K562 (cell line): ENCODE data around the gene NEMP2. TPM values are rescaled to one million over a fixed set of nuclear protein-coding genes. Genes with fewer than 3 reads are reported as not detected.
A peak's percentile ranks its signal among the peaks of the same experiment; 100 is the strongest.

Source experiments
- ATAC-seq: fragments of 200-7000 bp; cut with Tn5 transposase; 3 replicates; pipeline ENCODE4 v1.9.1; 2020; ENCODE audit warnings: moderate library complexity
- BruUV-seq: library from RNA; stranded (reverse); fragments of 400-500 nt; replicated peaks from 2 replicates; lab custom pipeline; 2021; lab: Mats Ljungman, UMichigan
- CTCF ChIA-PET: fragments of 300-600 bp; formaldehyde crosslinking; extraction: SDS; loops from one replicate; lab custom pipeline; 2021; ENCODE audit warnings: low intra/inter-chr PET ratio; lab: Yijun Ruan, JAX
- POLR2A ChIA-PET: fragments of 300-600, 350-650 bp; sonication (Branson Sonifier 250); formaldehyde crosslinking; extraction: SDS; loops from one replicate; lab custom pipeline; 2021; ENCODE audit warnings: antibody characterized with exemption, inconsistent platforms; lab: Yijun Ruan, JAX
- DNase-seq, 4 experiments: peaks; one replicate each; pipeline versions ENCODE4 v3.0.0 to v3.0.0-alpha.2; 2011 to 2018; ENCODE audit warnings: low spot score in 3 of 4, mixed read lengths in 3 of 4; ENCODE audit errors: extremely low read depth in 1 of 4
- FAIRE-seq: peaks from 2 replicates; lab custom pipeline; 2011; peaks lifted over from hg19 to GRCh38; lab: Jason Lieb, UNC
- H2AFZ ChIP-seq: 2 replicates; pipeline ENCODE4 v1.6.0; 2011; ENCODE audit warnings: low read depth, low read length, control low read depth, inconsistent platforms
- H3K27ac ChIP-seq: fragments of 200-600 bp; 3 replicates; pipeline ENCODE4 v1.8.0; 2011; ENCODE audit warnings: low read depth, mild to moderate bottlenecking, control low read depth, inconsistent platforms, low read length, moderate library complexity, mixed read lengths; ENCODE audit errors: extremely low read depth
- H3K27me3 ChIP-seq, 2 experiments: fragments of 300-600 bp in 1 of 2; 2 replicates in 1 of 2; 3 replicates in 1 of 2; pipeline versions ENCODE4 v1.6.0 to v1.8.0; 2011; ENCODE audit warnings: inconsistent platforms in 2 of 2, low read length in 2 of 2, mild to moderate bottlenecking in 1 of 2, mixed read lengths in 1 of 2, moderate library complexity in 1 of 2; ENCODE audit not compliant: control insufficient read depth in 2 of 2, insufficient read depth in 2 of 2
- H3K36me3 ChIP-seq: fragments of 300-600 bp; 3 replicates; pipeline ENCODE4 v1.8.0; 2011; ENCODE audit warnings: mild to moderate bottlenecking, low read length, inconsistent platforms; ENCODE audit not compliant: control insufficient read depth, insufficient read depth
- H3K4me1 ChIP-seq, 2 experiments: fragments of 200-600 bp in 1 of 2; replicated peaks in 1 of 2; 2 replicates in 1 of 2; 3 replicates in 1 of 2; pipeline versions ENCODE4 v1.5.1 to v1.8.0; 2011; ENCODE audit warnings: inconsistent platforms in 2 of 2, low read length in 2 of 2, mild to moderate bottlenecking in 1 of 2, mixed read lengths in 1 of 2, moderate library complexity in 1 of 2; ENCODE audit not compliant: control insufficient read depth in 2 of 2, insufficient read depth in 2 of 2
- H3K4me2 ChIP-seq: 2 replicates; pipeline ENCODE4 v1.6.1; 2011; ENCODE audit warnings: low read length, control low read depth, inconsistent platforms, mixed read lengths; ENCODE audit not compliant: insufficient read depth
- H3K4me3 ChIP-seq: fragments of 200-600 bp; sonication (generic), shearing (Covaris generic); 2 replicates; pipeline ENCODE4 v1.5.1; 2016; ENCODE audit warnings: control low read depth, inconsistent platforms
- H3K79me2 ChIP-seq: fragments of 200-600 bp; 3 replicates; pipeline ENCODE4 v1.8.0; 2011; ENCODE audit warnings: low read length, inconsistent platforms; ENCODE audit not compliant: control insufficient read depth, insufficient read depth
- H3K9ac ChIP-seq, 2 experiments: 2 replicates each; pipeline versions ENCODE4 v1.6.0 to v1.6.1; 2011; ENCODE audit warnings: low read depth in 2 of 2, low read length in 2 of 2, control low read depth in 1 of 2, inconsistent platforms in 1 of 2, mild to moderate bottlenecking in 1 of 2, mixed read lengths in 1 of 2; ENCODE audit not compliant: insufficient read depth in 1 of 2
- H3K9me1 ChIP-seq: one replicate; pipeline ENCODE4 v1.6.0; 2011; ENCODE audit warnings: inconsistent platforms, mild to moderate bottlenecking, low read length, moderate library complexity; ENCODE audit not compliant: control insufficient read depth, insufficient read depth
- H3K9me3 ChIP-seq: replicated peaks from 2 replicates; pipeline ENCODE4 v1.5.1; 2011; ENCODE audit warnings: low read depth, low read length, inconsistent platforms; ENCODE audit not compliant: control insufficient read depth, insufficient read depth
- H4K20me1 ChIP-seq: replicated peaks from 2 replicates; pipeline ENCODE4 v1.6.1; 2011; ENCODE audit warnings: low read length, inconsistent platforms, mixed read lengths; ENCODE audit not compliant: control insufficient read depth, insufficient read depth
- AFF4 ChIP-seq: sonication (generic); formaldehyde crosslinking; IDR thresholded peaks from 2 replicates; pipeline ENCODE4 v1.8.0; 2023; ENCODE audit warnings: mild to moderate bottlenecking, missing genetic modification reagents
- CCNT2 ChIP-seq: IDR thresholded peaks from 2 replicates; pipeline ENCODE4 v1.6.1; 2011; ENCODE audit warnings: borderline replicate concordance, low read depth, mild to moderate bottlenecking, moderate library complexity, mixed read lengths, low read length; ENCODE audit not compliant: insufficient read length; ENCODE audit errors: extremely low read depth
- CHD4 ChIP-seq: fragments of 200-600 bp; sonication (generic); IDR thresholded peaks from 3 replicates; pipeline ENCODE4 v1.6.1; 2012; ENCODE audit warnings: low read depth, mild to moderate bottlenecking, mixed read lengths, low read length, inconsistent platforms; ENCODE audit not compliant: insufficient read depth, insufficient replicate concordance, poor library complexity, severe bottlenecking
- EP300 ChIP-seq: IDR thresholded peaks from 2 replicates; pipeline ENCODE4 v1.6.1; 2012; ENCODE audit warnings: low read length, improper control_type of control experiment
- HDAC3 ChIP-seq: fragments of 450-650 bp; IDR thresholded peaks from 2 replicates; pipeline ENCODE4 v1.6.1; 2018; ENCODE audit warnings: borderline replicate concordance, mild to moderate bottlenecking, moderate library complexity; ENCODE audit not compliant: partially characterized antibody
- HNRNPH1 ChIP-seq: fragments of 200-400 bp; formaldehyde crosslinking; optimal IDR thresholded peaks from 2 replicates; pipeline ENCODE3; 2017; ENCODE audit warnings: low read depth, mild to moderate bottlenecking, low read length, moderate library complexity
- LCOR ChIP-seq: sonication (generic); formaldehyde crosslinking; IDR thresholded peaks from 2 replicates; pipeline ENCODE4 v1.8.0; 2022; ENCODE audit warnings: mild to moderate bottlenecking, missing genetic modification reagents
- RCOR1 ChIP-seq, 2 experiments: IDR thresholded peaks; 2 replicates each; pipeline ENCODE4 v1.6.1; 2012; ENCODE audit warnings: low read depth in 2 of 2, low read length in 2 of 2, borderline replicate concordance in 1 of 2, improper control_type of control experiment in 1 of 2
- RUNX1 ChIP-seq: sonication (generic); IDR thresholded peaks from 2 replicates; pipeline ENCODE4 v1.6.1; 2016; ENCODE audit warnings: antibody characterized with exemption, low read depth
- SREBF1 ChIP-seq: fragments of 150-350 bp; IDR thresholded peaks from 2 replicates; pipeline ENCODE4 v1.6.1; 2014; ENCODE audit warnings: antibody characterized with exemption, low read depth, low read length, borderline replicate concordance
- SRF ChIP-seq, 2 experiments: fragments of 250-450, 450-650 bp in 1 of 2; sonication (Bioruptor Pico) in 1 of 2; sonication (generic) in 1 of 2; formaldehyde crosslinking; IDR thresholded peaks; 2 replicates each; pipeline versions ENCODE4 v1.5.0 to v1.5.1; 2020 to 2022; ENCODE audit warnings: mild to moderate bottlenecking in 1 of 2, missing genetic modification reagents in 1 of 2
- TAL1 ChIP-seq: fragments of 450-650 bp; IDR thresholded peaks from 2 replicates; pipeline ENCODE4 v1.6.1; 2016; ENCODE audit warnings: mild to moderate bottlenecking
- TCF3 ChIP-seq: sonication (generic); formaldehyde crosslinking; IDR thresholded peaks from 2 replicates; pipeline ENCODE4 v1.4.0; 2020; ENCODE audit warnings: mild to moderate bottlenecking, missing genetic modification reagents
- ZNF253 ChIP-seq: fragments of 250-450 bp; sonication (Bioruptor Pico); conservative IDR thresholded peaks from 2 replicates; pipeline ENCODE4 v1.6.1; 2021; ENCODE audit warnings: mild to moderate bottlenecking
- ZNF316 ChIP-seq: fragments of 450-650 bp; IDR thresholded peaks from 2 replicates; pipeline ENCODE4 v1.6.1; 2016
- ZNF384 ChIP-seq: IDR thresholded peaks from 2 replicates; pipeline ENCODE4 v1.6.1; 2012; ENCODE audit warnings: low read depth, low read length, improper control_type of control experiment
- ZNF408 ChIP-seq: fragments of 250-450 bp; sonication (Bioruptor Pico); IDR thresholded peaks from 2 replicates; pipeline ENCODE4 v1.4.0; 2020; ENCODE audit warnings: low read depth, mild to moderate bottlenecking, moderate library complexity
- ZNF551 ChIP-seq: fragments of 250-450 bp; sonication (Bioruptor Pico); IDR thresholded peaks from 2 replicates; pipeline ENCODE4 v1.5.0; 2021; ENCODE audit warnings: mild to moderate bottlenecking, moderate library complexity
- WGBS: fragments of 100-300 bp; shearing (Covaris generic); methylation state at CpG from one replicate; pipeline ENCODE4 v1.1.6; 2016; ENCODE audit warnings: low coverage, mixed read lengths; ENCODE audit not compliant: insufficient coverage; ENCODE audit errors: missing lambda C conversion rate; 5-methylcytosine and 5-hydroxymethylcytosine counted together
- in situ Hi-C: fragments of 300-500 bp; cut with MboI; formaldehyde crosslinking; loops from 4 replicates; pipeline ENCODE4 v1.15.0; 2018; ENCODE audit warnings: inconsistent platforms, mixed read lengths
- intact Hi-C: fragments of 100-400 bp; cut with micrococcal nuclease; formaldehyde crosslinking; loops from 2 replicates; pipeline ENCODE4 v1.14.2; 2022
- polyA plus RNA-seq, 8 experiments: library from polyadenylated mRNA; depleted of rRNA in 4 of 8; stranded (reverse) in 5 of 8; unstranded in 3 of 8; fragments of >200 nt; fragmentation: Nextera tagmentation in 2 of 8; fragmentation: Illumina TruSeq in 1 of 8; extraction: Ambion mirVana in 2 of 8; extraction: Trizol in 1 of 8; gene quantifications; 2 replicates each; pipeline versions ENCODE4 v1.2.1 to v1.2.3, GENCODE V29; 2011 to 2014; ENCODE audit warnings: inconsistent platforms in 1 of 8, missing spikeins in 1 of 8
- total RNA-seq, 7 experiments: library from RNA; depleted of rRNA in 6 of 7; stranded (reverse); fragments of >200 nt in 6 of 7; fragmentation: Illumina TruSeq in 2 of 7; extraction: Trizol in 2 of 7; gene quantifications; 2 replicates each; pipeline versions ENCODE4 v1.2.1 to v1.2.3, GENCODE V29; 2011 to 2021; ENCODE audit warnings: low replicate concordance in 1 of 7

The NEMP2 gene
- total and polyA plus RNA-seq, 9 of the 15 experiments (the other 6 are each of a cell fraction or from before 2014, with no cell fraction given): 0.32 to 3.0 (median 1.7) TPM

GRCh38 chr2:190579915-190580846, 45.7 kb upstream of the NEMP2 start:
- Histone ChIP-seq H4K20me1 (no peaks in the 10 kb centered on the region), H3K27ac (peak overlapping the region; percentile 72), H2AFZ (peak overlapping the region; percentile 69), H3K4me1 (peaks cover 4 to 58% of the 10 kb centered on the region in 2 experiments; a peak in 4 of 5 replicates), H3K4me3 (no peak overlapping the region), H3K9me3 (no peaks in the 10 kb centered on the region; the same call in 1 of the 2 replicates), H3K9me1 (no peaks in the 10 kb centered on the region), H3K36me3 (no peaks in the 10 kb centered on the region), H3K79me2 (no peaks in the 10 kb centered on the region), H3K27me3 (no peaks in the 10 kb centered on the region), H3K4me2 (peak overlapping the region; percentile 67), H3K9ac (peak overlapping the region; percentile 14 to 62; a peak in 3 of 4 replicates)
- intact Hi-C loops: loop anchor here (5.0 kb wide), 1 partner anchor 48 kb away; the partner anchor contains the start of gene NEMP2
- DNase-seq (peak in 2 of 4 experiments; percentile 70 to 80), ATAC-seq (peak; percentile 68), FAIRE-seq (peak; percentile 81)
- in situ Hi-C loops: no loop called here
- ChIA-PET POLR2A (interaction anchor here (1.7 kb wide), 1 partner anchor 8 kb away, joined by 4 read pairs; no protein-coding TSS in a partner anchor), CTCF (no interaction called here)
- WGBS: 2% methylated on average over 6 of the region's 7 CpGs
- no TSS peak for BruUV-seq
- TF ChIP-seq EP300: peak; percentile 93
- TF ChIP-seq SRF (CRISPR knock-in tag; IDR thresholded peaks at IDR 0.05): no peak
- TF ChIP-seq TAL1: peak; percentile 79
- TF ChIP-seq RCOR1 (IDR thresholded peaks at IDR 0.05; ENCODE audit: borderline replicate concordance in 1 of 2, low read depth in 2 of 2, low read length in 2 of 2): 0 out of 4 replicates have a peak, but pooled peaks of 1 of the 2 experiments have one; percentile 15
- no peak for TF ChIP-seq ZNF408 (CRISPR knock-in tag)
- no peak for TF ChIP-seq RUNX1
- peak; percentile 77 for TF ChIP-seq ZNF316
- TF ChIP-seq AFF4 (CRISPR knock-in tag): no peak
- no peak for TF ChIP-seq ZNF384
- TF ChIP-seq CCNT2: peak; percentile 75
- TF ChIP-seq SREBF1: no peak
- TF ChIP-seq LCOR: no peak
- TF ChIP-seq ZNF253 (CRISPR knock-in tag): no peak
- no peak for TF ChIP-seq ZNF551 (CRISPR knock-in tag)
- no peak for TF ChIP-seq HDAC3
- TF ChIP-seq CHD4: no peak
- TF ChIP-seq TCF3: peak; percentile 85
- TF ChIP-seq HNRNPH1: no peak
